Muscle layer of duodenum (tissue), 2 donors: Measurements from ENCODE around the gene TXNRD1.

Source experiments
- H3K27ac ChIP-seq: one replicate; pipeline ENCODE4 v1.7.0; 2013; ENCODE audit warnings: mild to moderate bottlenecking, low read length
- H3K27me3 ChIP-seq: one replicate; pipeline ENCODE4 v1.7.0; 2013; ENCODE audit warnings: low read depth, mild to moderate bottlenecking, control low read depth, low read length
- H3K36me3 ChIP-seq, 2 donors: one replicate each; pipeline ENCODE4 v1.7.0; 2013; ENCODE audit warnings: low read length in 2 of 2, control low read depth in 1 of 2, mild to moderate bottlenecking in 1 of 2; ENCODE audit not compliant: insufficient read depth in 2 of 2, control insufficient read depth in 1 of 2
- H3K4me1 ChIP-seq, 2 donors: one replicate each; pipeline ENCODE4 v1.7.0; 2013; ENCODE audit warnings: low read length in 2 of 2, mild to moderate bottlenecking in 2 of 2, control low read depth in 1 of 2, moderate library complexity in 1 of 2; ENCODE audit not compliant: insufficient read depth in 2 of 2, control insufficient read depth in 1 of 2
- H3K4me3 ChIP-seq, 2 donors: one replicate each; pipeline ENCODE4 v1.7.0; 2013; ENCODE audit warnings: low read length in 2 of 2, low read depth in 1 of 2, mild to moderate bottlenecking in 1 of 2
- H3K9me3 ChIP-seq, 2 donors: one replicate each; pipeline ENCODE4 v1.7.0; 2013; ENCODE audit warnings: low read length in 2 of 2, control low read depth in 1 of 2, mild to moderate bottlenecking in 1 of 2; ENCODE audit not compliant: control insufficient read depth in 1 of 2
- donor health status: healthy.

TXNRD1 gene

DNA sequence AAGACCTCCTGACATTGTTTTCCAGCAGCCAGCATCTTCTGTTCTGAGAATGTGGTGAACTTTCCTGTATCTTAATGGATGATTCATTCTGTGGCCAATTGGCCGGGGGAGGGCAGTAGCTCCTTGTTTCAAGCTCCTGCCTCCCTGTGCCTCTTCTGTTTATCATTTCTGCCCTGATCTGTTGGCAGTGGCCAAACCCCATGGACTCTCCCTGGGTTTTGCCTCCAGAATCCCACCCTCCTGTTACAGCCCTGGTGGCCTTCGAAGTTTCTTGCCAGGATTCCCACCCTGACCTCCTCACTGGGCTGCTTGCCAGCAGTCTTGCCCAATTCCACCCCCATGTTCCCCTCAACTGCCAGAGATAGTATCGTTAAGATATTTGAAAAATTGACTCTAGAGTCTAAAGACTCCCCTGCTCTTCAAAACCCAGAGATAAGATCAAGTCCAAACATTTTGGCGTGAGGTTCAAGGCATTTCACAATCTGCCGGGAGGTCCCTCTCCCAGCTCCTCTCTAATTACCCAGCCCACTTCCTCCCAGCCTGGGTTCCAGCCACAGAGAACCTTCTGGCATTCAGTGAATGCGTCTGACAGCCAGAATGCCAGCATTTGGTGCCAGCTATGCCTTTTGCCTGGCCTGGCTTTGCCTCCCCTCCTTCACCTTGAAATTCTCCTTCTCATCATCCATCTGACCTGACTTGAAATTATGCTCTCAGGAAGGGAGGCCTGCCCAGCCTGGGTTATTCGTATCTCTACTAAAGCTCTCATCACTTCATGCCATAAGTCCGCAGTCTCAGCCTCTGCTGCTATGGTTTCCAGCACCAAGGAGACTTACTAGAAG is 37.7 kb upstream of the TXNRD1 start:
- peak overlapping the region; percentile 68 for H3K27ac ChIP-seq

DNA sequence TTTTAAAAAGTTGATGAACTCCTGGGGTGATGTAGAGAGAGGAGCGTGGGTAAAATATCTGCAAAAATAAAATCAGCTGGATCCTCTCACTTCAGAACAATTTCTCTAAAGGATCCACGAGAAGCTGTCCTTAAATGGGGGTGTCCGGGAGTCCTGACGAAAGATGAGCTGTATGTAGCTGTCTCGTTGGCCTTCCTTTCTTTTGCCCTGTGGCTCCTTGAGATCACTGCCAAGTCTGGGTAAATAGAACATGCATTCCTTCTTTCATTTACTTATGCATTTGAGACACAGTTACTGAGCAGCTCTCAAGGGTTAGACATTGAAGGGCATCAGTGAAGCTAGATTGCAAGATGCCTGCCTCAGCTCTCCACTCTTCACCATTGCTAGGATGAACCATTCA is 35.2 kb upstream of the TXNRD1 start:
- Histone ChIP-seq H3K27ac (no peak overlapping the region), H3K4me3 (no peak overlapping the region), H3K4me1 (peaks cover 6 to 7% of the 10 kb centered on the region in 2 donors), H3K36me3 (no peaks in the 10 kb centered on the region), H3K27me3 (no peaks in the 10 kb centered on the region), H3K9me3 (peaks cover 0 to 4% of the 10 kb centered on the region in 2 donors)

More for the DNA sequence above, 37.7 kb upstream of the TXNRD1 start:
- Histone ChIP-seq H3K36me3 (no peaks in the 10 kb centered on the region), H3K4me3 (no peak overlapping the region), H3K27me3 (no peaks in the 10 kb centered on the region), H3K4me1 (peaks cover 4 to 6% of the 10 kb centered on the region in 2 donors), H3K9me3 (no peaks in the 10 kb centered on the region)

DNA sequence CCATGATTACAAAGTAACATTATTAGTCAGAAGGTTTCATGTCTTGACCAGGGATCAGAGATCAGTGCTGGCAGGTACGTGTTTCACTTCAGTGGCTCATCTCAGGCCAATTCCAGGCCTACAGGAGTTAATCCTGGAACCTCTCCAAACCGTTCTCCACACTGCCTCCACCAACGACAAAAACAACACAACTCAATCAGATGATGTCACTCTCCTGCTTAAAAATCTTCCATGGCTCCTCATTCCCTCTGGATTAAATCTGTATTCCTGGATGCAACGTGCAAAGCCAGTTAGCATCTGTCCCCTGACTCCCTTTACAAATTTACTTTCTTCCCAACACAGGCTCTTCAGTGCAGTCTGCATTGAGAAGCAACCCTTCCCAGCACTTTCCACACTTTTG is 34.3 kb upstream of the TXNRD1 start:
- H3K27me3 ChIP-seq, result no peaks in the 10 kb centered on the region
- peaks cover 6 to 8% of the 10 kb centered on the region in 2 donors for H3K4me1 ChIP-seq
- H3K9me3 ChIP-seq, result peaks cover 0 to 4% of the 10 kb centered on the region in 2 donors
- no peak overlapping the region for H3K4me3 ChIP-seq
- H3K27ac ChIP-seq, result peak overlapping the region; percentile 33
- H3K36me3 ChIP-seq, result no peaks in the 10 kb centered on the region

DNA sequence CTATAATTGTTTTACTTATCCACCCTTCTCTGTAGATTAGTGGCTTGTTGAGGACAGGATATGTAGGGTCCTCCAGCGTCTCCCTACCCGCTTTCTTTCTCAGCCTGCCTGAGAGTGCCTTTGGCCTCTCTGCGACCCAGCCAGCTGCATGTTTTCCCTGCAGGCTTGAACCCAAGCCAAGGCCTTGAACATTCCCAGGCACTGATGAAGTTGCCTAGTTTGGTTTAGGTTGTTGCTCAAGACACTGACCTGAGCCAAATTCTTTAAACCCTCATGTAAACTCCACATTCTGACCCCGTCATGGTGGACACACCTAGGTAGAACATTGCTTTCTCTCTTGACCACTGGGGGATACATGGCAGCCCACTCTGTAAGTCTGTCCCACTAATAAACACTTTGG is 33.4 kb upstream of the TXNRD1 start:
- no peaks in the 10 kb centered on the region for H3K36me3 ChIP-seq
- no peak overlapping the region for H3K4me3 ChIP-seq
- H3K9me3 ChIP-seq, result peaks cover 0 to 4% of the 10 kb centered on the region in 2 donors
- H3K27ac ChIP-seq, result peak overlapping the region; percentile 33
- H3K27me3 ChIP-seq, result no peaks in the 10 kb centered on the region
- H3K4me1 ChIP-seq, result peaks cover 6 to 8% of the 10 kb centered on the region in 2 donors

DNA sequence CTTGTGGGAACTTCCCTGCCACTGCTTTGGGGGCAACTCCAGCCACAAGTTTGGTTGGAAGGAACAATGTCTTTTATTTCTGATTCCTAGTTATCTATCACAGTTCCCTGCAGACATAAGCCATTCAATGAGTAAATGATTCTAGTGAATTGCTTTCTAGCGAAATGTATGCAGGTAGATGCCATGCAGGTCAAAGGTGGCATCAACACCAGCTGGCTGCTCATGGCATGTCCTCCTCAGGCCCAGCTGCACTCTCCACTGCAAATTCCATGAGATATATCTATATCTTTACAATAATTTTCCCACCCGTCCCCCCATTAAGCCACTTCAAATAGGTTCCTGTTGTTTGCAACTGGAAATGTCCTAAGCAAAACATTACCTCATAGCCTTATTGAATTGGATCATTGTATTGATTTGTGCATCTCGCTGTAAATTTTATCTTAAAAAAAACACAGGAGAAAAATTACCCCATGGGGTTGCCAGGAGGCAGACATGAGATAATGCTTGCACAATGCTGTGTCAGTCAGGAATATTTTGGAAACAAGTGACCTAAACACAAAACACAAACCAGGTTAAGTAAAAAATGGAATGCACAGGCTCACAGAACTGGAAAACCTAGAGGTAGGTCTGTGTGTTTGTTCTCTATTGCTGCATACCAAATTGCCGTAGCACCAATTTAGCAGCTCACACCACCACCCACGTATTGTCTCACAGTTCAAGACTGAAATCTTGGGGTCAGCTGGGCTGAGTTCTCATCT is 32.8 kb upstream of the TXNRD1 start:
- peaks cover 0 to 10% of the 10 kb centered on the region in 2 donors for H3K9me3 ChIP-seq
- H3K27me3 ChIP-seq, result no peaks in the 10 kb centered on the region
- H3K27ac ChIP-seq, result peak overlapping the region; percentile 33
- no peaks in the 10 kb centered on the region for H3K36me3 ChIP-seq
- H3K4me3 ChIP-seq, result no peak overlapping the region
- H3K4me1 ChIP-seq, result peaks cover 6 to 8% of the 10 kb centered on the region in 2 donors

DNA sequence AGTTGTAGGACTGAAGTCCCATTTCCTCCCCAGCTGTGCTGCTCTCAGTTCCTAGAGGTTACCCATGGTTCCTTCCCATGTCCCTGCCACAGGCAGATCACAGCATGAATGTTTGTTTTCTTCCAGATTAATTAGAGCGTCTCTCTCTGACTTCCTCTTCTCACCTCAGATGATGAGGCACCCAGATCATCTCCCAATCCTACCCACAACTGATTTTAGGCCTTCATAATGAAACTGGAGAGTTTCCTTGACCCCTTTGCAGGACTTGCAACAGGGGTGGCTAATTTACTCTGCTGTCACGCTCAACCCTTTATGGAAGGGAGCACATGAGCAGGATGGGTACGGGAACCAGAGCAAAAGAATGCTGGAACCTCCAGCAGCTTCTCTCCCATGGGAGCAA is 32.1 kb upstream of the TXNRD1 start:
- peaks cover 6 to 8% of the 10 kb centered on the region in 2 donors for H3K4me1 ChIP-seq
- H3K27ac ChIP-seq, result no peak overlapping the region
- H3K4me3 ChIP-seq, result no peak overlapping the region
- H3K9me3 ChIP-seq, result peaks cover 0 to 12% of the 10 kb centered on the region in 2 donors
- H3K36me3 ChIP-seq, result no peaks in the 10 kb centered on the region
- no peaks in the 10 kb centered on the region for H3K27me3 ChIP-seq

DNA sequence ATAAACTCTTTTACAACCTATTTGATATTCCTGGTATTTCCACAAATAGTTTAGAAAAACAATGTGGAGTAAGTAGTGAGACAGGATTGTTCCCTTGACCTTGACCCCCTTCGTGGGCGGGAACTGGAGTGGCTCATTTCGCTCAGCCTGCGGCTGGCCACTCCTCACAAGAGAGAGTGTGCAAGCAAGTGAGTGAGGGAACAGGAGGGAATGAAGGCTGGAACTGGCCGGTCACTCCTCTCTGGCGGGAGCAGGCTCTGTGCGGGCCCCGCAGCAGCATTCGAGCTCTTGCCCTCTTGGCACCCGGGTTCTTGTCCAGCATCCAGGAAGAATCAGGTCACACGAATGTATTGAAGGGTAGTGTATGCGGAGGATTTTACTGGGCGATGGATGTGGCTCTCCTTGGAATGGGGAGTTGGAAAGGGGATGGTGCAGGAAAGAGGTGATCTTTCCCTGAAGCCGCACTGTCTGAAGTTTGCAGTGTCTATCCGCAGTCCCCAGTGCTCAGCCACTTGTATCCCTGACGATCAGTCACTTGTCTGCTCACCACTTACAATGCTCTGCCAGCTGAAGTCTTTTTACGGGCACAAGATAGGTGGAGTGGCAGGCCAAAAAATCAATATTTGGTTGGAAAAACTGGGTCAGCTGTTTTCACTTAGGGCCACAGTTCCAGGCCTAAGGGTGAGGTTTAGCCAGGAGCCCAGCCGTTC is 28.0 kb upstream of the TXNRD1 start:
- no peak overlapping the region for H3K4me3 ChIP-seq
- no peak overlapping the region for H3K27ac ChIP-seq
- H3K36me3 ChIP-seq, result no peaks in the 10 kb centered on the region
- peaks cover 0 to 5% of the 10 kb centered on the region in 2 donors for H3K4me1 ChIP-seq
- no peaks in the 10 kb centered on the region for H3K27me3 ChIP-seq
- peaks cover 0 to 12% of the 10 kb centered on the region in 2 donors for H3K9me3 ChIP-seq

DNA sequence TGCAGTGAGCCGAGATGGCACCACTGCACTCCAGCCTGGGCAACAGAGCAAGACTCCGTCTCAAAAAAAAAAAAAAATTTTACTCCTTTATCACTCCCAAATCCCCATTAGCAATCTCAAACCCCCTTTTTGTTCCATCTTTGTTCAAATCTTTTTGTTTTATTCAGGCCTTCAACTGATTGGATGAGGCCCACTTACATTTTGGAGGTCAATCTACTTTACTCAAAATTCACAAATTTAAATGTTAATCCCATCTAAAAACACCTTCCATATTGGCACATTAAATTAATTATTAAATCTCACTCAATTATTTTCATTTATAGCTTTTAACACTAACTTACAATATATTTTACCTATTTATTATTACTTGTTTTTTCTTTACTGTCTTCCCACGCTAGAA is 27.0 kb upstream of the TXNRD1 start:
- Histone ChIP-seq H3K27me3 (no peaks in the 10 kb centered on the region), H3K4me3 (no peak overlapping the region), H3K4me1 (peaks cover 0 to 5% of the 10 kb centered on the region in 2 donors), H3K9me3 (peaks cover 0 to 12% of the 10 kb centered on the region in 2 donors), H3K36me3 (no peaks in the 10 kb centered on the region), H3K27ac (no peak overlapping the region)

DNA sequence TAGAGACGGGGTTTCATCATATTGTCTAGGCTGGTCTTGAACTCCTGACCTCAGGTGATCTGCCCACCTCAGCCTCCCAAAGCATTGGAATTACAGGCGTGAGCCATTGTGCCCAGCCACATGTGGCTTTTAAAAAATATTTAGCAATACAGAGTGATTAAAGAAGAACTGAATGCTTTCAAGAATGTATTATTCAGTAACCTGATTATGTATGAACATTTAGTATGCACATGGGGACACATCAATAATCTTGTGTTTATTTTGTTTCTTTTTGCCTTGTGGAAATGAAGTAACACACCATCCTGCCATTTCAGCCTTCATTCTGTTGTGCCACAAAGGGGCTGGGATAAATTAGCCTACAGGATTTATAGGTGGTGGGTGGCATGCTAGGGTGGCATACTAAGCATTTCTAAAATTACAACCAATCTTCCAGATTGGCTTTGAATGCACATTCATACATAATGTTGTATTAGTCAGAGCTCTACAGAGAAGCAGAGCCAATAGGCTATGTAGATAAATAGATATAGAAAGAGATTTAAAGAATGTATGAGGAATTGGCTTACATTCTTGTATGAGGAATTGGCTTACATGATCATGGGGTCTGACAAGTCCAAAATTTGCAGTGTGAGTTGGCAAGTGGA is 25.5 kb upstream of the TXNRD1 start:
- H3K27ac ChIP-seq, result no peak overlapping the region
- H3K4me3 ChIP-seq, result no peak overlapping the region
- H3K27me3 ChIP-seq, result no peaks in the 10 kb centered on the region
- no peaks in the 10 kb centered on the region for H3K36me3 ChIP-seq
- H3K9me3 ChIP-seq, result peaks cover 0 to 8% of the 10 kb centered on the region in 2 donors
- H3K4me1 ChIP-seq, result peaks cover 0 to 5% of the 10 kb centered on the region in 2 donors

DNA sequence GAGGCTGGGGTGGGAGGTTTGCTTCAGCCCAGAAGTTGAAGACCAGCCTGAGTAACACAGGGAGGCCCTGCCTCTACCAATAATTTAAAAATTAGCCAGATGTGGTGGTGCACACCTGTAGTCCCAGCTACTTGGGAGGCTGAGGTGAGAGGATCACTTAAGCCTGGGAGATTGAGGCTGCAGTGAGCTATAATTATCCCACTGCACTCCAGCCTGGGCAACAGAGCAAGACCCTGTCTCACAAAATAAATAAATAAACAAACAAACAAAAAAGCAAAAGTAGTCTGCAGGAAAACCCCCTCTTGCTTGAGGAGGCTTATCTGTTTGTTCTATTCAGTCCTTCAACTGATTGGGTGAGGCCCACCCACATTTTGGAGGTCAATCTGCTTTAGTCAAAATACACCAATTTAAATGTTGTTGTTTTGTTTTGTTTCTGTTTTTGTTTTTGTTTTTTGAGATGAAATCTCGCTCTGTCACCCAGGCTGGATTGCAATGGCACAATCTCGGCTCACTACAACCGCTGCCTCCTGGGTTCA is 24.9 kb upstream of the TXNRD1 start:
- no peaks in the 10 kb centered on the region for H3K4me1 ChIP-seq
- H3K27me3 ChIP-seq, result no peaks in the 10 kb centered on the region
- H3K4me3 ChIP-seq, result no peak overlapping the region
- no peak overlapping the region for H3K27ac ChIP-seq
- H3K36me3 ChIP-seq, result no peaks in the 10 kb centered on the region
- peaks cover 0 to 8% of the 10 kb centered on the region in 2 donors for H3K9me3 ChIP-seq
